Neural cell (in vitro differentiated cells): ENCODE measurements around the gene GAREM1.

Experiments used
- EP300 ChIP-seq: fragments of 450-650 bp; conservative IDR thresholded peaks from 2 replicates; pipeline ENCODE4 v1.6.1; 2014; ENCODE audit warnings: antibody characterized with exemption, mild to moderate bottlenecking, moderate library complexity; ENCODE audit not compliant: poor library complexity, severe bottlenecking
- EZH2 ChIP-seq: fragments of 200-600, 300-800 bp; shearing (Covaris generic), sonication (generic); IDR thresholded peaks from 2 replicates; pipeline ENCODE4 v1.6.1; 2014; ENCODE audit warnings: antibody characterized with exemption, low read length, borderline replicate concordance, mild to moderate bottlenecking; ENCODE audit not compliant: insufficient read depth, poor library complexity, severe bottlenecking
- TAF1 ChIP-seq: IDR thresholded peaks from 2 replicates; pipeline ENCODE4 v1.6.1; 2012; ENCODE audit warnings: low read depth
- TF ChIP-seq, protein P1 (sequence below): fragments of 450-650 bp; IDR thresholded peaks from 2 replicates; pipeline ENCODE4 v1.5.1; 2014; ENCODE audit warnings: antibody characterized with exemption, mild to moderate bottlenecking, moderate library complexity; ENCODE audit not compliant: poor library complexity, severe bottlenecking
- TF ChIP-seq, protein P2 (sequence below): IDR thresholded peaks from 2 replicates; pipeline ENCODE4 v1.6.1; 2012; ENCODE audit warnings: borderline replicate concordance

DNA sequence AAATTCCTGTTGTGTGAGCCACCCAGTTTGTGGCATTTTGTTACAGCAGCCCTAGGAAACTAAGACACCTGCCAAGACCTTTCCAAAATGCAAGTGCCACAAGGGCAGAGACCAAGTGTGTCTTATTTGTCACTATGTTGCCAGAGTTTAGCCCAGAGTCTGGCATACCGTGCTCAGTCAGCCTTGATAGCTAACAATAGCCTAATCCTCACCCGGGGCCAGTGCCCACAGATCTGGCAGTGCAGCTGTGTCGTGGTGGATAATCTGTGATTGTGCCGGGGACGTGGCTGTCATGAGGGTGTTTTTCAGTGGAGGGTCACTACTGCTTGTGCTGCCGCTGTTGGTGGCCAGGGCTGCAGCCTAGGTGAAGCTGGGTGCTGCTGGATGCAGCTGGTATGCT, 227.3 kb downstream of the GAREM1 start:
- TF ChIP-seq, protein P1, sequence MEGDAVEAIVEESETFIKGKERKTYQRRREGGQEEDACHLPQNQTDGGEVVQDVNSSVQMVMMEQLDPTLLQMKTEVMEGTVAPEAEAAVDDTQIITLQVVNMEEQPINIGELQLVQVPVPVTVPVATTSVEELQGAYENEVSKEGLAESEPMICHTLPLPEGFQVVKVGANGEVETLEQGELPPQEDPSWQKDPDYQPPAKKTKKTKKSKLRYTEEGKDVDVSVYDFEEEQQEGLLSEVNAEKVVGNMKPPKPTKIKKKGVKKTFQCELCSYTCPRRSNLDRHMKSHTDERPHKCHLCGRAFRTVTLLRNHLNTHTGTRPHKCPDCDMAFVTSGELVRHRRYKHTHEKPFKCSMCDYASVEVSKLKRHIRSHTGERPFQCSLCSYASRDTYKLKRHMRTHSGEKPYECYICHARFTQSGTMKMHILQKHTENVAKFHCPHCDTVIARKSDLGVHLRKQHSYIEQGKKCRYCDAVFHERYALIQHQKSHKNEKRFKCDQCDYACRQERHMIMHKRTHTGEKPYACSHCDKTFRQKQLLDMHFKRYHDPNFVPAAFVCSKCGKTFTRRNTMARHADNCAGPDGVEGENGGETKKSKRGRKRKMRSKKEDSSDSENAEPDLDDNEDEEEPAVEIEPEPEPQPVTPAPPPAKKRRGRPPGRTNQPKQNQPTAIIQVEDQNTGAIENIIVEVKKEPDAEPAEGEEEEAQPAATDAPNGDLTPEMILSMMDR, result no peak
- TF ChIP-seq, protein P2, sequence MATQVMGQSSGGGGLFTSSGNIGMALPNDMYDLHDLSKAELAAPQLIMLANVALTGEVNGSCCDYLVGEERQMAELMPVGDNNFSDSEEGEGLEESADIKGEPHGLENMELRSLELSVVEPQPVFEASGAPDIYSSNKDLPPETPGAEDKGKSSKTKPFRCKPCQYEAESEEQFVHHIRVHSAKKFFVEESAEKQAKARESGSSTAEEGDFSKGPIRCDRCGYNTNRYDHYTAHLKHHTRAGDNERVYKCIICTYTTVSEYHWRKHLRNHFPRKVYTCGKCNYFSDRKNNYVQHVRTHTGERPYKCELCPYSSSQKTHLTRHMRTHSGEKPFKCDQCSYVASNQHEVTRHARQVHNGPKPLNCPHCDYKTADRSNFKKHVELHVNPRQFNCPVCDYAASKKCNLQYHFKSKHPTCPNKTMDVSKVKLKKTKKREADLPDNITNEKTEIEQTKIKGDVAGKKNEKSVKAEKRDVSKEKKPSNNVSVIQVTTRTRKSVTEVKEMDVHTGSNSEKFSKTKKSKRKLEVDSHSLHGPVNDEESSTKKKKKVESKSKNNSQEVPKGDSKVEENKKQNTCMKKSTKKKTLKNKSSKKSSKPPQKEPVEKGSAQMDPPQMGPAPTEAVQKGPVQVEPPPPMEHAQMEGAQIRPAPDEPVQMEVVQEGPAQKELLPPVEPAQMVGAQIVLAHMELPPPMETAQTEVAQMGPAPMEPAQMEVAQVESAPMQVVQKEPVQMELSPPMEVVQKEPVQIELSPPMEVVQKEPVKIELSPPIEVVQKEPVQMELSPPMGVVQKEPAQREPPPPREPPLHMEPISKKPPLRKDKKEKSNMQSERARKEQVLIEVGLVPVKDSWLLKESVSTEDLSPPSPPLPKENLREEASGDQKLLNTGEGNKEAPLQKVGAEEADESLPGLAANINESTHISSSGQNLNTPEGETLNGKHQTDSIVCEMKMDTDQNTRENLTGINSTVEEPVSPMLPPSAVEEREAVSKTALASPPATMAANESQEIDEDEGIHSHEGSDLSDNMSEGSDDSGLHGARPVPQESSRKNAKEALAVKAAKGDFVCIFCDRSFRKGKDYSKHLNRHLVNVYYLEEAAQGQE, result no peak
- no peak for TF ChIP-seq EZH2
- no peak for TF ChIP-seq EP300
- no peak for TF ChIP-seq TAF1
